GM12878 (cell line): ENCODE results near the gene CNR1. TPM values are rescaled to one million over a fixed set of nuclear protein-coding genes. Genes with fewer than 3 reads are reported as not detected.

Experiments used
- BCL11A ChIP-seq: IDR thresholded peaks from 2 replicates; pipeline ENCODE4 v1.6.1; 2011; ENCODE audit warnings: low read depth, low read length
- EGR1 ChIP-seq, 2 experiments: IDR thresholded peaks; 1 replicate in 1 of 2; 2 replicates in 1 of 2; pipeline ENCODE4 v1.6.1; 2011 to 2012; ENCODE audit warnings: low read depth in 2 of 2, low read length in 2 of 2, borderline replicate concordance in 1 of 2, mild to moderate bottlenecking in 1 of 2, moderate library complexity in 1 of 2
- ELK1 ChIP-seq: IDR thresholded peaks from 2 replicates; pipeline ENCODE4 v1.6.1; 2012; ENCODE audit warnings: low read depth, low read length, improper control_type of control experiment
- FOXM1 ChIP-seq: IDR thresholded peaks from 2 replicates; pipeline ENCODE4 v1.6.1; 2012; ENCODE audit warnings: low read depth, mild to moderate bottlenecking, inconsistent platforms, low read length, moderate library complexity
- IKZF2 ChIP-seq, 2 experiments: fragments of 450-650 bp; IDR thresholded peaks; 2 replicates each; pipeline ENCODE4 v1.6.1; 2017; ENCODE audit warnings: mild to moderate bottlenecking in 2 of 2, moderate library complexity in 2 of 2
- RAD51 ChIP-seq: fragments of 450-650 bp; IDR thresholded peaks from 2 replicates; pipeline ENCODE4 v1.6.1; 2016; ENCODE audit warnings: moderate library complexity, mild to moderate bottlenecking, inconsistent platforms
- ZNF592 ChIP-seq: fragments of 450-650 bp; IDR thresholded peaks from 2 replicates; pipeline ENCODE4 v1.6.1; 2017; ENCODE audit warnings: mild to moderate bottlenecking, moderate library complexity
- polyA plus RNA-seq, 11 experiments: library from polyadenylated mRNA; depleted of rRNA in 4 of 11; unstranded in 6 of 11; stranded (reverse) in 5 of 11; fragments of >200 nt; fragmentation: Nextera tagmentation in 4 of 11; fragmentation: Illumina TruSeq in 1 of 11; extraction: Ambion mirVana in 4 of 11; extraction: Trizol in 1 of 11; gene quantifications; 1 replicate in 1 of 11; 2 replicates in 10 of 11; pipeline versions ENCODE4 v1.2.1 to v1.2.3, GENCODE V29; 2011 to 2016; ENCODE audit warnings: inconsistent platforms in 2 of 11, missing spikeins in 2 of 11, low read depth in 1 of 11
- total RNA-seq, 4 experiments: library from RNA; depleted of rRNA in 3 of 4; stranded (reverse); fragments of >200 nt in 3 of 4; fragmentation: Illumina TruSeq in 1 of 4; extraction: Trizol in 1 of 4; gene quantifications; 2 replicates each; pipeline versions ENCODE4 v1.2.1 to v1.2.3, GENCODE V29; 2013 to 2021

Gene CNR1
- total and polyA plus RNA-seq, 10 of the 15 experiments (the other 5 are each of a cell fraction or from before 2014, with no cell fraction given) = 2.2 to 15.4 (median 8.5) TPM

GRCh38 chr6:88137915-88138314, 28.2 kb downstream of the CNR1 start (continued):
- TF ChIP-seq EGR1 (IDR thresholded peaks at IDR 0.05; ENCODE audit: borderline replicate concordance in 1 of 2, low read depth in 2 of 2, low read length in 2 of 2) = no peak
- no peak for TF ChIP-seq IKZF2 (IDR thresholded peaks at IDR 0.05)
- TF ChIP-seq RAD51 = no peak
- TF ChIP-seq BCL11A = no peak
- TF ChIP-seq FOXM1 = no peak
- TF ChIP-seq ELK1 = no peak
- no peak for TF ChIP-seq ZNF592
